ENCODE results near the gene PCA3. TPM values are rescaled to one million over a fixed set of nuclear protein-coding genes. Genes with fewer than 3 reads are reported as not detected.

Gene PCA3
- total and polyA plus RNA-seq, 2 of the 8 experiments (the other 6 are each of a cell fraction or from before 2014, with no cell fraction given) = not detected

GRCh38 chr9:76789840-76790239, 25.6 kb downstream of the PCA3 start:
- no peak overlapping the region for H3K4ac ChIP-seq (replicated peaks; ENCODE audit: insufficient read length, low read depth, low read length)

More at GRCh38 chr9:76789840-76790239, 25.6 kb downstream of the PCA3 start:
- DNase-seq (ENCODE audit: low read depth in 1 of 2, low spot score in 2 of 2) (no peak), FAIRE-seq (no peak)
- H3K27me3 ChIP-seq (replicated peaks in 1 of 4; ENCODE audit: control insufficient read depth in 3 of 4, extremely low read depth in 1 of 4, insufficient read depth in 3 of 4, low read length in 3 of 4) = no peaks in the 10 kb centered on the region
- ChIA-PET POLR2A (ENCODE audit: partially characterized antibody) (no interaction called here), CTCF (ENCODE audit: partially characterized antibody) (no interaction called here)
- H3K9me3 ChIP-seq (ENCODE audit: insufficient read depth in 2 of 2, low read depth in 1 of 2, low read length in 1 of 2) = no peaks in the 10 kb centered on the region
- H3K27ac ChIP-seq (ENCODE audit: low read depth, low read length) = no peak overlapping the region
- H3K23me2 ChIP-seq (ENCODE audit: low read depth, low read length) = no peaks in the 10 kb centered on the region
- H3K4me2 ChIP-seq (ENCODE audit: insufficient read depth in 1 of 2, low read depth in 2 of 2, low read length in 2 of 2) = no peak overlapping the region
- no peak overlapping the region for H3K56ac ChIP-seq (replicated peaks; ENCODE audit: insufficient read length, low read depth, low read length)
- no peak overlapping the region for H3K14ac ChIP-seq (ENCODE audit: insufficient read length)
- H2BK120ac ChIP-seq (replicated peaks; ENCODE audit: low read depth, low read length) = no peak overlapping the region
- H4K91ac ChIP-seq (replicated peaks; ENCODE audit: insufficient read length, low read length) = no peak overlapping the region
- WGBS, 2 experiments (ENCODE audit: extremely low coverage in 1 of 2, insufficient coverage in 1 of 2, insufficient read length in 1 of 2, insufficient replicate concordance in 2 of 2, low coverage in 1 of 2, low lambda C conversion rate in 2 of 2, missing lambda C conversion rate in 1 of 2) = 86% methylated on average over 1 of the region's 1 CpG; no CpG with 5 or more reads in 1 of the 2 experiments
- H2BK5ac ChIP-seq (ENCODE audit: low read depth, low read length) = no peak overlapping the region
- H3K4me3 ChIP-seq (ENCODE audit: extremely low read depth in 1 of 4, insufficient read depth in 2 of 4, low read depth in 3 of 4, low read length in 4 of 4) = no peak overlapping the region
- H4K8ac ChIP-seq (ENCODE audit: extremely low read depth, insufficient read depth, low read length) = no peak overlapping the region
- H4K20me1 ChIP-seq (replicated peaks in 1 of 2; ENCODE audit: control insufficient read depth in 1 of 2, insufficient read depth in 2 of 2, low read length in 2 of 2) = no peaks in the 10 kb centered on the region
- no peaks in the 10 kb centered on the region for H3K79me1 ChIP-seq (ENCODE audit: low read depth, low read length)
- H2BK15ac ChIP-seq (ENCODE audit: low read length) = no peak overlapping the region
- no peak overlapping the region for H2BK20ac ChIP-seq (ENCODE audit: low read length)
- H3K36me3 ChIP-seq (ENCODE audit: control insufficient read depth in 2 of 4, insufficient read depth in 4 of 4, low read length in 3 of 4) = no peaks in the 10 kb centered on the region
- no peak overlapping the region for H2BK12ac ChIP-seq (ENCODE audit: low read depth, low read length)
- H3K4me1 ChIP-seq (replicated peaks in 1 of 4; ENCODE audit: control insufficient read depth in 3 of 4, insufficient read depth in 4 of 4, low read length in 3 of 4) = no peaks in the 10 kb centered on the region
- no peak overlapping the region for H3K18ac ChIP-seq (ENCODE audit: extremely low read depth, low read length)
- H2AFZ ChIP-seq (ENCODE audit: low read length) = no peak overlapping the region
- no peak overlapping the region for H4K5ac ChIP-seq (ENCODE audit: insufficient read length, low read depth, low read length)
- H3K79me2 ChIP-seq (ENCODE audit: control insufficient read depth in 1 of 2, insufficient read depth in 2 of 2, low read length in 2 of 2) = no peaks in the 10 kb centered on the region
- no peak overlapping the region for H3K23ac ChIP-seq (ENCODE audit: insufficient read length)
- no peak for TF ChIP-seq USF2 (IDR thresholded peaks at IDR 0.05; ENCODE audit: low read length)
- no peak overlapping the region for H3K9ac ChIP-seq (replicated peaks in 1 of 4; ENCODE audit: extremely low read depth in 1 of 4, low read depth in 3 of 4, low read length in 3 of 4)
- no peak overlapping the region for H2AK5ac ChIP-seq (ENCODE audit: low read depth, low read length)

Data from H1 (cell line).